HG02870 (cell line): Measurements from ENCODE around the gene NUP50.

Experiments used
- ATAC-seq: cut with Tn5 transposase; IDR thresholded peaks from one replicate; pipeline ENCODE4 v1.9.1; 2021; ENCODE audit warnings: mild to moderate bottlenecking, moderate library complexity; ENCODE audit not compliant: unreplicated experiment

Gene NUP50

DNA sequence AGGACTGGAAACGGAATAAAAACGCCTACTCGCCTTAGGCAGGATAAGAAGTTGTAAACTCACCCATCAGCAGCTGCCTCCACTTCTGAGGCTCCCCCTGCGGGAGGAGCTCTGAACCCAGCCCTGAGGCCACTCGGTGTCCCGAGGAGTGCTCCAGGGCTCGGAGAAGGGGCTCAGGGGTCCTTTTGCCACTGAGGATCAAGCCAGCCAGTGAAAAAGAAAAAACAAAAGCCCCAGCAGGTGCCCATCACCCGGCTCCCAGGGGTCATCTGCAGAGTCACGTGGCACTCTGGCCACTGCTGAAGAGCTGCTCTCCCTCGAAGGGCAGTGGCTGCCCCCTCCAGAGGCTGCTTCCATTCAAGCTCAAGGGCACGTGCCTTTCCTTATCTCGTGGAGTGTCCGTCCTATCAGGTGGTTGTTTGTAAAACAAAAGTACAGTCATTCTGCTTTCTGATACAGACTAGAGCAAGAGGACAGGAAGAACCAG, 29.0 kb downstream of the NUP50 start:
- ATAC-seq: no peak

- ATAC-seq: no peak
Measured at GRCh38 chr22:45194686-45195085, 31.0 kb downstream of the NUP50 start.

- ATAC-seq: no peak
Measured at GRCh38 chr22:45195616-45196015, 31.9 kb downstream of the NUP50 start.

GRCh38 chr22:45196308-45196707, 32.6 kb downstream of the NUP50 start:
- ATAC-seq: no peak

GRCh38 chr22:45196926-45197605, 33.3 kb downstream of the NUP50 start:
- no peak for ATAC-seq

DNA sequence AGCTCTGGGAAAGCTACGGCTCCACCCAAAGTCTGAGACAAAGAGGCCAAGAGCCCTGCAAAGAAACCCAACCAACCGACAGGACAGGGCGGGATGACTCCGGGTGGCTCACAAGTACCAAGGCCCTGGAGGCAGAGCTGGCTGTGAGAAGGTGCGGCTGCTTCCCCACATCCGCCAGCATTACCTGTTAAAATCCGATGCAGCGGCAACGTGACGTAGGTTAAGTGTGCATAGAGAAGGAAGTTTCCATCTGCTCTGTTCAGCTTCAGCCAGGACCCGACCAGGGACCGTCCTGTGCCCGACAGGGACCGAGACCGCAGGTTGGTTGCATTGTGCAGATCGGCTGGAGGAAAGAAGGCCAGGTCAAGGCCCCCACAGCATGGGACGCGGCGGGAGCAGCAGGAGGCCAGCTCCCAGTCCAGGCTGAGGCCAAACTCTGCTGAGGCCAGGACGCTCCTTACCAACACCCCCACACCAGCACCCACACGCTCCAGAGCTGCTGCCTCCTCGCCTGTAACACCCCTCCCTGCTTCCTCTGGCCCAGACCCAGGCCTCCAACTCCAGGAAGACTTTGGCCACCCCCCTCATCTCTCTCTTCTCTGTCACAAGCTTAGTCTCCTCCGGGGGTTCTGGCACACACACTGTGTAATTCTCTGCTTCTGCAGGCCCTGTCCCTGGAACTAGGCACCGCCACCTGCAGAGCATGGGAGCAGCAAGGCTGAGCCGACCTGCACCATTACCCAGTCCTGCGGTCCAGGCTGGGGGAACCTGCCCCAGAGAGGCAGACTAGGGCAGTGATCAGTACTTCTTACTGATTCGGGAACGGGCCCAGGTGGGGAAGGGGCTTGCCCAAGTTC, 34.1 kb downstream of the NUP50 start:
- ATAC-seq: no peak

GRCh38 chr22:45198463-45198795, 34.7 kb downstream of the NUP50 start:
- no peak for ATAC-seq

- ATAC-seq: no peak
Measured at GRCh38 chr22:45199723-45200122, 36.0 kb downstream of the NUP50 start.

- no peak for ATAC-seq
Measured at GRCh38 chr22:45200230-45200629, 36.5 kb downstream of the NUP50 start.

DNA sequence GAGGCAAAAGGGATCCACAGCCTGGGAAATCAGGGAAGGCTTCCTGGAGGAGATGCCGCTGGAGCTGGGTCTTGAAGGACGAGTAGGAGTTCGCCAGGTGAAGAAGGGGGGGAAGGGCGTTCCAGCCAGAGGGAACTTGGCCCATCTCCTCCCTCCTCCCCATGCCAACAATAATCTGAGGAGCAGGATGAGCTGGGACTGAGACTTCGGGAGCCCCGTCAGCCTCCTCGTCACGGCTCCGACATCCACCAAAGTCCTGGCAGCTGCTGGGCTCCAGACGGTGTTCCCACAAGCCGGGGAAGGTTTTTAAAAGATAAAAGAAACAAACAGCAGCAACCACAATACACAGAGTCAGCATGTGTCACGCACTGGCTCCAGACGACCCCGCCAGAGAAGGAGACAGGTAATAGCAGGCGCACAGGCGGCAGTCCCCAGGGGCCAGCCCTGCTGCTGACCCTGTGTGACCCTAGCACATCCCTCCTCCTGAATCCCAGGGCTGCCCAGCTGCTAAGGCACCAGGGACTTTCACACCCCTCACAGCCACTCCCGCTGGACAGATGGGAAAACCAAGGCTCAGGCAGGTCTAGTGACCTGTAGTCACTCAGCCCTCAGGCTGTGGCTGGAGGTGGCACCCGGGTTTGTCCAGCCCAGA, 37.3 kb downstream of the NUP50 start:
- ATAC-seq: no peak

GRCh38 chr22:45201678-45202332, 38.1 kb downstream of the NUP50 start:
- ATAC-seq: no peak

DNA sequence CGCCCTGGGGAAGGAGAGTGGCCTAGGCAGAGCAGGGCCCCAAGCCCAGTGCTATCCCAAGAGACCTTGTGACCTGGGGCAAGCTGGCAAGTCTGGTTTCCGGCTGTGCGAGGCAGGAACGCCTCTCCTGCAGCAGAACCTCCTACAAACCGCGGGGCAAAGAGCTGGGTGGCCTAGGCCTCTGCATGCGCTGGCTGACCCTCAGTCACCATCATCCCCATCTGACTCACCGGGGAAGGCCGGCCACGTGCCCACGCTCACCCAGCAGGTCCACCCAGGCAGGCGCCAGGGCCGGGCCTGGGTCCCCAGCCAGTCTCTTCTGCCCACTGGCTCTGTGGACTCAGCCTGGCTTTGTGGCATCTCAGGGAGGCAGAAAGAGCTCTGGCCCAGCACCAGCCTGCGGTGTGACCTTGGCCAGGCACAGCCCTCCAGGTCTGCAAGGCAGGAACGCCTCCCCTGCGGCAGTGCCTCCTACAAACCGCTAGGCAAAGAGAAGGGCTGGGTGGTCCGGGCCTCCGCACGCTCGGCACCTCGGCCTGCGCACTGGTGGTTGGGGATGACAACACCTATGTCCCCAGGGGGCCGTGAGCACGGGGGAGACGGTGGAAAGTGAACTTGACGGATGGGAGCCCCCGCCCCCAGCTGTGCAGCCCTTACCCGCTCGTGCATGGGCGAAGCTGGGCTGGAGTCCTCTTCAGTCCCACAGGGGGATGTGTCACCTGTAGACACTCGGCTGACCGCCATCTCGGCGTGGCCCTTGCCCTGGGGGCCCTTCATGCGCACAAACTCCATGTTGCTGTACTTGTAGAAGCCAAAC, 38.8 kb downstream of the NUP50 start:
- ATAC-seq: no peak

DNA sequence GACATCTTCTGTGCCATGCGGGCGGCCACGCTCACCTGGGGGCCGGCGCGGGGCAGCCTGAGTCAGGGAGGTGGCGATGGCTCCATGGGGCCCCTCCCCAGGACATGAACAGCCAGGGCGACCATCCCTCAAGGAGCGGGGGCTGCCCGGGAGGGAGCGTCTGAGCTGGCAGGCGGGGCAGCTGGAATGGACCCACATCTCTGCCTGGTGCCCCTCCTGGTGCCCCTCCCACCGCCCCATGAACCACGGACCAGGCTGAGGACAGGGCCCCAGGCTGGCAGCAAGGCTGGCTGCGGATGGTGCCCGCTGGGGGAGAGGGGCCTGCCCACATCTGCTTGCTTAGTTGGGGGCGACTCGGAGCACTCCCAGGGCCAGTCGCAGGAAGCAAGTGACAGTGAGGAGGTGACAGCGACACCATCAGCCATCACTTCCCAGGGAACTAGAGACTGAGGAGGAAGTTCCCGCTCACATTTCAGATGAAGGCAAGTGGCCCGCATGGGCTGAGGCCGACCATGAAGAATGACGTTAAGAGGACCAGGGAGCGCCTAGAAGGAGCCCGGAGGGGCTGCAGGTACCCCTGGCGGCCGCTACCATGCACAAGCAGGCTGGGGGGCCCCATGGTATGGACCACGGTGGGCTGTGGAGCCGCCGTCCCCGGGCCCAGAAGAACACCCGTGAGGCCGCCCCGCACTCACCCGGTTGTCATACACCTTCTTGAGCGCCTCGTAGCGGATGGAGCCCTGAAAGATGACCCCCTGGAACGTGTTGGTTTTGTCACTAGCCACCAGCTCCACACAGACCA, 39.6 kb downstream of the NUP50 start:
- ATAC-seq: no peak

GRCh38 chr22:45204241-45204640, 40.5 kb downstream of the NUP50 start:
- no peak for ATAC-seq

DNA sequence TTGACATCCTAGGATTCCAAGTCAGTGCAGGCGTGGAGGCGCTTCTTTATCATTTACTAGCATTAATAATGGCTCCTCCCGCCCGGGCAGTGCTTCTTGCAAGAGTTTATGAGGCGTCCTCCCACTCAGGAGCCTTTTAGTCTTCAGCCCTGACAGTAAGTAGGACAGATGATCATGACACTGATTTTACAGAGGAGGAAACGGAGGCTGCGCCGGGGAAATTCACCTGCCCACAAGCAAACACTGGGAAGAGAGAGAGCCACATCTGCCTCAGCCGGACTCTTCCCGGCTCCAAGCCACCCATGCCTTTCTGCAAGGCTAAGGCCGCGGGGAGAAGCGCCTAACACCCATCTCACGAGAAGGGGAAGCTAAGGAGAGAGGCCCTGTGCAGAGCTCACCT, 41.1 kb downstream of the NUP50 start:
- ATAC-seq: no peak

- no peak for ATAC-seq
Measured at GRCh38 chr22:45205276-45205925, 41.7 kb downstream of the NUP50 start.

DNA sequence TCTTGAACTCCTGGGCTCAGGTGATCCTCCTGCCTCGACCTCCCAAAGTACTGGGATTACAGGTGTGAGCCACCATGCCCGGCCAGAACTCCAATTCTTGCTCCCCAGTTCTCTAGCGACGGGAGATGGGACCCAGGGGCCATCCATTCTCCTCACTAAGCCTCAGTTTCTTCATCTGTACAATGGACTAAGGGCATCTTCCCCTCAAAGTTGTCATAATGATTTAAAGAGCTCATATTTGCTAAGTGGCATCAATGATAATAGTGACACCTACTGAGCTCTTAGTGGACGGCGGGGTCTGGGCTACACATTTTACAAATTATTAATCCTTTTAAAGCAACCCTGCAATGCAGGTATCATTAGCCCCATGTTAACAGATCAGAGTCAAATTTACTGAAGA, 42.5 kb downstream of the NUP50 start:
- no peak for ATAC-seq

GRCh38 chr22:45207533-45207932, 43.8 kb downstream of the NUP50 start:
- ATAC-seq: no peak

DNA sequence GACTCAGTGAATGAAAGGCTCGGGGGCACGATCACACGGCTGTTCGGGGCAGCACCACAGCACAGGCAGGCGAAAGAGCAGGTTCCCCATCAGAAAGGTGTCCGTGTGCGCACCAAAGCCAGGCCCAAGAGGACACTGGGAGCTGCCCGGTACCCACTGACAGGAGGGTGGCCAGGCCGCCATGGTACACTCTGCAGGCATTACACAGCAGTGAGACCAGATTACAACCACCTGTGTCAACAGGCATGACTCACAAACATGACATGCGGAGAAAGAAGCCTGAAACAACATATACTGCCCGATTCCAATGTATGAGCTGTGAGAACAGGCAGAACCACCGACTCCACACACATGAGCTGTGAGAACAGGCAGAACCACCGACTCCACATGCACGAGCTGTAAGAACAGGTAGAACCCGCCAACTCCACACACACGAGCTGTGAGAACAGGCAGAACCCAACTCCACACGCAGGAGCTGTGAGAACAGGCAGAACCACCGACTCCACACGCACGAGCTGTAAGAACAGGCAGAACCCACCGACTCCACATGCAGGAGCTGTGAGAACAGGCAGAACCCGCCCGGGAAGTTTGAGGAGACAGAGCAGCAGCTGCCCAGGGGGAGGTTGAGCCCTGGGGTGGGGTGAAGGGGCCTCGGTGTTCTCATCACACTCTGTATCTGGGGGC, 44.4 kb downstream of the NUP50 start:
- ATAC-seq: no peak
